Osteocyte (in vitro differentiated cells): ENCODE results near the gene RAB11FIP5. TPM values are rescaled to one million over a fixed set of nuclear protein-coding genes. Genes with fewer than 3 reads are reported as not detected.

Source experiments
- DNase-seq: peaks from one replicate; pipeline ENCODE4 v3.0.0; 2021; ENCODE audit warnings: mixed read lengths; ENCODE audit not compliant: unreplicated experiment; ENCODE audit errors: extremely low spot score
- H3K27ac Mint-ChIP-seq: one replicate; pipeline ENCODE4 v1.8.0; 2021; ENCODE audit warnings: mild to moderate bottlenecking, mixed read lengths; ENCODE audit not compliant: unreplicated experiment
- H3K27me3 Mint-ChIP-seq: one replicate; pipeline ENCODE4 v1.8.0; 2021; ENCODE audit warnings: mixed read lengths; ENCODE audit not compliant: unreplicated experiment
- H3K36me3 Mint-ChIP-seq: one replicate; pipeline ENCODE4 v1.8.0; 2021; ENCODE audit warnings: mixed read lengths; ENCODE audit not compliant: unreplicated experiment
- H3K4me1 Mint-ChIP-seq: one replicate; pipeline ENCODE4 v1.8.0; 2021; ENCODE audit warnings: mixed read lengths; ENCODE audit not compliant: unreplicated experiment
- H3K4me3 Mint-ChIP-seq: one replicate; pipeline ENCODE4 v1.8.0; 2021; ENCODE audit warnings: mild to moderate bottlenecking, moderate library complexity, mixed read lengths; ENCODE audit not compliant: unreplicated experiment
- H3K9me3 Mint-ChIP-seq: one replicate; pipeline ENCODE4 v1.8.0; 2021; ENCODE audit warnings: mixed read lengths; ENCODE audit not compliant: unreplicated experiment
- total RNA-seq: library from RNA; stranded (reverse); gene quantifications from 2 replicates; pipeline ENCODE4 v1.2.1, GENCODE V29; 2021
- TF ChIP-seq, protein P1 (sequence below): fragments of 200-600 bp; sonication (generic); IDR thresholded peaks from 2 replicates; pipeline ENCODE4 v1.5.0; 2021; ENCODE audit warnings: antibody characterized with exemption, mild to moderate bottlenecking, moderate library complexity

RAB11FIP5 gene
- total RNA-seq, 1 donor from 2014 or later: 35.5 TPM

DNA sequence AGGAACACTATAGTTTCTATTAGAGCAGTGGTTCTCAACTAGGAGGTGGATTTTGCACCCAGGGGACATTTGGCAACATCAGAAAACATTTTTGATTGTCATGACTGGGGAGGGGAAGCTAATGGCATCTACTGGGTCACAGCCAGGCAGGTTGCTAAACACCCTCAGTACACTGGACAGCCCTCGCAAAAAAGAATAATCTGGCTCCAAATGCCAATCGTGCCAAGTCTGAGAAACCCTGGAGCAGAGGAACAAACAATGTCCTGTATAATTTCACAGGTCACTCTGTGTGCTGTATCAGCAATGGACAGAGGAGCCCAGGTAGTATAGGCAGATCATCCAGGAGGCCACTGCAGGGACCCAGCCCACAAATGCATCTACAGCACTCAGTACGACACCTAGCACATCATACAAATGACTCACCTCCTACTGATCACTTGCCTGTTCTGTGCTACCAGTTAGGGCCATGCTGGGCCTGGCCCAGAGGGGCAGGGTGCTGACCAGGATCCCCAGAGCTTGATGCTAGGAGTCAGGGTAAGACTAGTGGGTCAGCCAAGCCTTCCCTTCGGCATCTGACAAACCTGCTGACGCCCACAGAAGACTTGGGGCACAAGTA, 78.9 kb downstream of the RAB11FIP5 start:
- H3K27ac Mint-ChIP-seq: no peak overlapping the region
- no peaks in the 10 kb centered on the region for H3K27me3 Mint-ChIP-seq
- H3K9me3 Mint-ChIP-seq: no peaks in the 10 kb centered on the region
- peaks cover 3% of the 10 kb centered on the region for H3K4me1 Mint-ChIP-seq
- TF ChIP-seq, protein P1, sequence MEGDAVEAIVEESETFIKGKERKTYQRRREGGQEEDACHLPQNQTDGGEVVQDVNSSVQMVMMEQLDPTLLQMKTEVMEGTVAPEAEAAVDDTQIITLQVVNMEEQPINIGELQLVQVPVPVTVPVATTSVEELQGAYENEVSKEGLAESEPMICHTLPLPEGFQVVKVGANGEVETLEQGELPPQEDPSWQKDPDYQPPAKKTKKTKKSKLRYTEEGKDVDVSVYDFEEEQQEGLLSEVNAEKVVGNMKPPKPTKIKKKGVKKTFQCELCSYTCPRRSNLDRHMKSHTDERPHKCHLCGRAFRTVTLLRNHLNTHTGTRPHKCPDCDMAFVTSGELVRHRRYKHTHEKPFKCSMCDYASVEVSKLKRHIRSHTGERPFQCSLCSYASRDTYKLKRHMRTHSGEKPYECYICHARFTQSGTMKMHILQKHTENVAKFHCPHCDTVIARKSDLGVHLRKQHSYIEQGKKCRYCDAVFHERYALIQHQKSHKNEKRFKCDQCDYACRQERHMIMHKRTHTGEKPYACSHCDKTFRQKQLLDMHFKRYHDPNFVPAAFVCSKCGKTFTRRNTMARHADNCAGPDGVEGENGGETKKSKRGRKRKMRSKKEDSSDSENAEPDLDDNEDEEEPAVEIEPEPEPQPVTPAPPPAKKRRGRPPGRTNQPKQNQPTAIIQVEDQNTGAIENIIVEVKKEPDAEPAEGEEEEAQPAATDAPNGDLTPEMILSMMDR: no peak
- no peak overlapping the region for H3K4me3 Mint-ChIP-seq
- no peak for DNase-seq
- H3K36me3 Mint-ChIP-seq: peaks cover 1% of the 10 kb centered on the region

DNA sequence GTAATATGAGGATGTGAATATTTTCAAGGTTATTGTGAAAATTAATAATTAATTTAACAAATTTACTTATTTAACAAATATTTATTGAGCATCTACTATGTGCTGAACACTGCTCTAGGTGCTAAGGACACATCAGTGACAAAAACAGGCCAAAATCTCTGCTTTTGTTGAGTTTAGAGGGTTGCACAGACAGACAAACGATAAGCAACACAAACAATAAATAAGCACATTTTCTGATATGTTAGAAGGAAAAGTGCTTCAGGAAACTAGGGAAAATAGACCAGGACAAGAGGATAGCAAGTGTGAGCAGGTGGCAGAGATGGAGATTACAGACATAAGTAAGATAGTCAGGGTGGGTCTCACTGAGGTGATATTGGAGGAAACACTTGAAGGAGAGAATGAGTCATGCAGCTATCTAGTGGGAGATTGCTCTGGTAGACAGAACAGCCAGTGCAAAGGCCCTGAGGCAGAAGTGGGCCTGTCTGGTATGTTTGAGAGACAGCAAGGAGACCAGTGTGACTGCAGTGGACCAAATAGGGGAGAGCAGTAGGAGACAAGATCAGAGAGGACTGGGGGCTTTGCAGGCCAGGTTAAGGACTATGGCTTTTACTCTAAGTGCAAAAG, 79.5 kb downstream of the RAB11FIP5 start:
- TF ChIP-seq, protein P1: no peak
- no peak for DNase-seq
- Mint-ChIP-seq H3K4me3 (no peak overlapping the region), H3K9me3 (no peaks in the 10 kb centered on the region), H3K4me1 (peaks cover 3% of the 10 kb centered on the region), H3K27me3 (no peaks in the 10 kb centered on the region), H3K36me3 (peaks cover 5% of the 10 kb centered on the region), H3K27ac (no peak overlapping the region)

DNA sequence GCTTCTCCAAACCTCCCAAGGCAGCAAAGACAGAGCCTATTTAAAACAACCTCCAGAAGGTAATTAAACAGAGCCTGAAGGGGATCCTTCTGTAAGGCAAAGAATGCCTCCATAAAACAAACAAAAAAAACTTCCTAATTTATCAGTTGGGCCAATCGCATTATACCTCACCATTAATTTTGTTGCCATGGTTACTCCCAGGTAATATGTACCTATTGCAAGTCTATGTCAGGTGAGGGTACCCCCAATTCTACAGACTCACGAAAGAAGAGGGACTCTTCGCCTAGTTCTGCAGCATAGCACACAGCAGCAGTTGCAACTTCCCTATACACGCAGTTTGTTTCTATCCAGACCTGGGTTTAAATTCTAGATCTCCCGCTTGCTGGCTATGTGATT, 80.0 kb downstream of the RAB11FIP5 start:
- Mint-ChIP-seq H3K4me1 (peaks cover 3% of the 10 kb centered on the region), H3K36me3 (peaks cover 5% of the 10 kb centered on the region), H3K27ac (no peak overlapping the region), H3K9me3 (no peaks in the 10 kb centered on the region), H3K27me3 (no peaks in the 10 kb centered on the region), H3K4me3 (no peak overlapping the region)
- DNase-seq: no peak
- TF ChIP-seq, protein P1: no peak

DNA sequence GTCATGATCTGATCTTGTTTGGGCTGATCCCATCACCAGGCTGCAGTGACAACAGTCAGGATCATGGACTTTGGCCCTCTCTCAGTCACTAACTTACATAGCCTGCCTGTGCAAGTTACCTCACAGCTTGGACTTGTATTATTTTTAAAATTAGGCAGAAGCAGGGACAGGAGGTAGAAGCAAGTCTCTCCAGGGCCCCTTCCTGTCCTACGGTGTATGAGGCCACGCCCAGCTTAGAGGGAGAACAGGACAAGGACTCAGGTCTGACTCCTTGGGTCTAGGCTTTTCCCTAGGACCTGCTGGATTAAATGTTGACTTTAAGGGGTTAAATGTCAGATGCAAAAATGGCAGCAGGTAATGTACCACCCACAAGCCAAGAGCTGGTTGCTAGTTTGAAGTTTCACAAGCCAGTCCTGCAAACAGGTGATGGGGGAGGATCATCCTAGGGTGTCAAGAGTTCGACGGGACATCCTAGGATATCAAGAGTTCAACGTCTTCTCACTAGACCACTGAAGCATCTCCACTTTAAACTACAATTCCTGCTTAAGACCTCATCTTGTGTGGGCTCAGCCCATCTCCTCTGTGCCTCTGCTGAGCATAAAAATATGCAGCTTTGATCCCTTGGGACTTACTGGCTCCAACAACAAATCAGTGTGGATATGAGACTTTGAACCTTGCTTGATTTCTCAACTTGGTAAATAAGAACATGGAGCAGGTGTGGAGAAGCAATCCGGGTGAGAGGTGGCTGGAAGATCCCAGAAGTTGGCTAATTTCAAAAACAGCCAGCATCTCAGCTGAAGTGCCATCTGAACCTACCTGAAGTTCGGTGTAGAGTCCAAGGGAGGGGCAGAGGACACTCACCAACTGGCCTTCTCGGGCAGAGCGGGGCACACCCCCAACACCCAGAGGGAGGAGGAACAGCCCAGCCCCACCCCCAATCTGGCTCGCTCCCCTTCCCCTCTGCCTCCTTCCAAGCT, 80.7 kb downstream of the RAB11FIP5 start:
- Mint-ChIP-seq H3K27ac (no peak overlapping the region), H3K9me3 (no peaks in the 10 kb centered on the region), H3K27me3 (no peaks in the 10 kb centered on the region), H3K4me3 (no peak overlapping the region), H3K36me3 (peaks cover 5% of the 10 kb centered on the region), H3K4me1 (peaks cover 3% of the 10 kb centered on the region)
- no peak for DNase-seq
- TF ChIP-seq, protein P1: no peak
